B cell (primary cell): ENCODE data around the gene ERMAP.

Source experiments
- CTCF ChIP-seq: fragments of 200-600 bp; IDR thresholded peaks from one replicate; pipeline ENCODE4 v1.8.0; 2022; ENCODE audit warnings: antibody characterized with exemption, mild to moderate bottlenecking
- EZH2 ChIP-seq: IDR thresholded peaks from 2 replicates; pipeline ENCODE4 v1.6.1; 2012; ENCODE audit warnings: borderline replicate concordance, low read depth, mild to moderate bottlenecking, moderate library complexity, low read length; ENCODE audit not compliant: insufficient read depth, poor library complexity, severe bottlenecking

GRCh38 chr1:42845193-42845592, 28.3 kb downstream of the ERMAP start:
- no peak for TF ChIP-seq CTCF
- TF ChIP-seq EZH2: no peak
